GM10266 (cell line): ENCODE data around the gene LAMA5.

ENCODE experiments used
- DNase-seq: peaks from one replicate; pipeline ENCODE4 v3.0.0; 2012; ENCODE audit errors: extremely low spot score
- CTCF ChIP-seq: IDR thresholded peaks from 2 replicates; pipeline ENCODE4 v1.5.1; 2012; ENCODE audit warnings: mild to moderate bottlenecking, low read depth; ENCODE audit not compliant: control insufficient read depth, insufficient read depth; ENCODE audit errors: missing control alignments

Gene LAMA5

GRCh38 chr20:62367136-62367632, at the start of gene LAMA5:
LAMA5 (minus strand) TSS chr20:62367312; CDS start chr20:62367245, 67 bp downstream.
- peak; percentile 85 for DNase-seq
- no peak for TF ChIP-seq CTCF

GRCh38 chr20:62415354-62416111, 48.4 kb upstream of the LAMA5 start:
- no peak for TF ChIP-seq CTCF
- DNase-seq, result no peak

- TF ChIP-seq CTCF, result no peak
- DNase-seq, result no peak
These were observed 46.9 kb upstream of the LAMA5 start for GRCh38 chr20:62413896-62414481.

- DNase-seq, result no peak
These were observed 46.0 kb upstream of the LAMA5 start for GRCh38 chr20:62413025-62413570.

GRCh38 chr20:62412194-62413024, 45.3 kb upstream of the LAMA5 start:
- TF ChIP-seq CTCF, result no peak
- no peak for DNase-seq

More at GRCh38 chr20:62413025-62413570, 46.0 kb upstream of the LAMA5 start:
- TF ChIP-seq CTCF, result no peak

GRCh38 chr20:62411479-62412193, 44.5 kb upstream of the LAMA5 start:
- DNase-seq, result no peak
- no peak for TF ChIP-seq CTCF
